Measurements from ENCODE around the gene STON2.

Gene STON2

DNA sequence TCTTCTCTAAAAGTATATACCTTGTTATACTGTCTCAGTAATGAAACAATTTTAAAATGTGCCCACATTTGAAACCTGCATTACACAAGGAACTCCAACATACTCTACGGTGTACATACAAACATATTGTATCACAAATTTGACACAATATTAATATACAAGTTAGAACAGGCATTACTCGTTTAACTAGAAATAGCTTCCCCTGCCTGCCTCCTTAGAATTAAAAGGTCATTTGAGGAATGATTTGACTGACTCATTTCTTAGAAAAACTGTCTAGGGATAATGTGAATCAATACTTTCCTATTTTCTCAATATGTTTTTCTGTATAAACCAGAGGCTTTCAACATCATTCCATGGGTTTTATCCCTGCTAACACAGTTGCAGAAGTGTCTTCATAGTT, 73.7 kb downstream of the STON2 start:
- FAIRE-seq (no peak), DNase-seq (ENCODE audit: insufficient read length) (no peak)
- TF ChIP-seq POLR2AphosphoS5 (IDR thresholded peaks at IDR 0.05; ENCODE audit: low read depth, low read length), result no peak
- no peak for TF ChIP-seq POLR2A (IDR thresholded peaks at IDR 0.05; ENCODE audit: low read depth, low read length)
- TF ChIP-seq TAF1 (IDR thresholded peaks at IDR 0.05; ENCODE audit: borderline replicate concordance, low read depth, low read length), result no peak

GRCh38 chr14:81324011-81324410, 76.1 kb downstream of the STON2 start:
- FAIRE-seq (no peak), DNase-seq (ENCODE audit: insufficient read length) (no peak)
- TF ChIP-seq TAF1 (IDR thresholded peaks at IDR 0.05; ENCODE audit: borderline replicate concordance, low read depth, low read length) (no peak), POLR2AphosphoS5 (IDR thresholded peaks at IDR 0.05; ENCODE audit: low read depth, low read length) (no peak), POLR2A (IDR thresholded peaks at IDR 0.05; ENCODE audit: low read depth, low read length) (no peak)

DNA sequence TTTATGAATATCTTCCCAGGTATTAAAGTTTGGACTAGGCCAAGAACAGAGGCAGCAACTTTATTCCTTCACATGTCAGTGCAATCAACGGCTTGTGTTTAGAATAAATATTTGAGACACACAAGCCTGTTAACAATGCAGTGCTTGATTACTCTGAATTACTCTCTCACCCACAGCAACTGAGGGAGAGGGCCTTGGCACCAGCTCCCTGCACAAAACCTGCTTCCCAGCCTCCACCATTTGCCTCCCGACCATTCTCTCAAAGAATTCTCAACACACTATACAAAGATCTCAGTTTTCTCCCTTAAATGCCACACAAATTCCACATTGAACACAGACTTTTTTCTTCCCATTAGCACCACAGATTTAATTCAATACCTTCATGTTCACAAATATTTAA, 77.0 kb downstream of the STON2 start:
- FAIRE-seq (no peak), DNase-seq (ENCODE audit: insufficient read length) (no peak)
- TF ChIP-seq POLR2A (IDR thresholded peaks at IDR 0.05; ENCODE audit: low read depth, low read length), result no peak
- TF ChIP-seq TAF1 (IDR thresholded peaks at IDR 0.05; ENCODE audit: borderline replicate concordance, low read depth, low read length), result no peak
- no peak for TF ChIP-seq POLR2AphosphoS5 (IDR thresholded peaks at IDR 0.05; ENCODE audit: low read depth, low read length)

- TF ChIP-seq POLR2A (IDR thresholded peaks at IDR 0.05; ENCODE audit: low read depth, low read length), result no peak
- no peak for TF ChIP-seq POLR2AphosphoS5 (IDR thresholded peaks at IDR 0.05; ENCODE audit: low read depth, low read length)
- TF ChIP-seq TAF1 (IDR thresholded peaks at IDR 0.05; ENCODE audit: borderline replicate concordance, low read depth, low read length), result no peak
- FAIRE-seq, result no peak
- DNase-seq (ENCODE audit: insufficient read length), result no peak
These were observed 80.2 kb downstream of the STON2 start for GRCh38 chr14:81319946-81320345.

- DNase-seq (ENCODE audit: insufficient read length) (no peak), FAIRE-seq (no peak)
- TF ChIP-seq POLR2A (IDR thresholded peaks at IDR 0.05; ENCODE audit: low read depth, low read length) (no peak), POLR2AphosphoS5 (IDR thresholded peaks at IDR 0.05; ENCODE audit: low read depth, low read length) (no peak), TAF1 (IDR thresholded peaks at IDR 0.05; ENCODE audit: borderline replicate concordance, low read depth, low read length) (no peak)
These were observed 80.8 kb downstream of the STON2 start for GRCh38 chr14:81319314-81319713.

DNA sequence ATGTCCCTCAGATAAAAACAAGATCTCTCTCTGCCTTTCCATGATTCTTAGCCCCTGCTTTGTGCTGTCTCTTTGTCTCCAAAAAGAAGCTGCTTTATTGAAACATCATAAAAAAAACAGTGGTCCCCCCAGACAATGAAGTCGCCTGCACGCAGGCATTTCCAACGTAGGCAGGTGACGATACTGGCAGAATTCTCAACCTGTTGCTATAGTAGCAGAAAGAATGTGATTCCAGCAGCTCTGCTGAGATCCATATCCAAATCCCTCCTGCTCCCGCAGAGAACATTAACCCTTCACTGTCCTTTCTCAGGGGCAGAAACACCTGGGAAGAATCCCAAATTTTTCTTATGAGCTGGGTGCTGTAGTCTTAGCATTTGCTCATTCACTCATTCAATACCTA, 84.8 kb downstream of the STON2 start:
- no peak for FAIRE-seq
- TF ChIP-seq POLR2A (IDR thresholded peaks at IDR 0.05; ENCODE audit: low read depth, low read length), result no peak
- TF ChIP-seq POLR2AphosphoS5 (IDR thresholded peaks at IDR 0.05; ENCODE audit: low read depth, low read length), result no peak
- no peak for TF ChIP-seq TAF1 (IDR thresholded peaks at IDR 0.05; ENCODE audit: borderline replicate concordance, low read depth, low read length)
- DNase-seq (ENCODE audit: insufficient read length), result no peak

- no peak for TF ChIP-seq POLR2A (IDR thresholded peaks at IDR 0.05; ENCODE audit: low read depth, low read length)
- FAIRE-seq (no peak), DNase-seq (ENCODE audit: insufficient read length) (no peak)
These were observed 85.5 kb downstream of the STON2 start for GRCh38 chr14:81314443-81315175.

DNA sequence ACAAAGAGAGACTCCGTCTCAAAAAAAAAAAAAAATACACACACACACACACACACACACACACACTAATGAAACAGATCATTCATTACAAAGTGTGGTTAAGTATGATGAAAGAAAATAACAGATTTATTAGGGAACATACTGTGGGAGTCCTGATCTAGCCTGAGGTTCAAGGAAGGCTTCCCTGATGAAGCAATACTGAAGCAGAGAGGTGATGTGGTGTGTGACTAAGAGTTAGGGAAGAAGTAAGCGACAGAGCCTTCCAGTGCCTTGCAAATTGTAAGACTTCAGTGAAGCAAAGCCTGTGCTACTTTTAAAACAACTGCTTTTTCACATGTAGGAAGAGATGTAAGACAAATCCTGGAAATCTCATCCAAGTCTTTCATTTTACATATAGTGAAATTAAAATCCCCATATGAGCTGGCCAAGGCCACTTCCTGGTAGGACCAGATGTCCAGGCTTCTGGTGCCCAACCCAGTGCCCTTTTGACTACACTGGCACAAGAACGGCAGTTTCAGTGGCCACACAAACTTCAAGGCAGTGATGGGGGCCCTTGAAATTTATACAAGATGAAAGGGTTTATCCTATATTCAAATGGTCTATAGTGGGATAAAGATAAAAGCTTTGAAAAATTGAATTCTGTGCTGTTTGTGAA, 86.2 kb downstream of the STON2 start:
- FAIRE-seq (no peak), DNase-seq (ENCODE audit: insufficient read length) (no peak)
- TF ChIP-seq TAF1 (IDR thresholded peaks at IDR 0.05; ENCODE audit: borderline replicate concordance, low read depth, low read length) (no peak), POLR2AphosphoS5 (IDR thresholded peaks at IDR 0.05; ENCODE audit: low read depth, low read length) (no peak), POLR2A (IDR thresholded peaks at IDR 0.05; ENCODE audit: low read depth, low read length) (no peak)

- FAIRE-seq, result no peak
- DNase-seq (ENCODE audit: insufficient read length), result no peak
- TF ChIP-seq POLR2A (IDR thresholded peaks at IDR 0.05; ENCODE audit: low read depth, low read length) (no peak), TAF1 (IDR thresholded peaks at IDR 0.05; ENCODE audit: borderline replicate concordance, low read depth, low read length) (no peak), POLR2AphosphoS5 (IDR thresholded peaks at IDR 0.05; ENCODE audit: low read depth, low read length) (no peak)
These were observed 86.9 kb downstream of the STON2 start for GRCh38 chr14:81313200-81313599.

DNA sequence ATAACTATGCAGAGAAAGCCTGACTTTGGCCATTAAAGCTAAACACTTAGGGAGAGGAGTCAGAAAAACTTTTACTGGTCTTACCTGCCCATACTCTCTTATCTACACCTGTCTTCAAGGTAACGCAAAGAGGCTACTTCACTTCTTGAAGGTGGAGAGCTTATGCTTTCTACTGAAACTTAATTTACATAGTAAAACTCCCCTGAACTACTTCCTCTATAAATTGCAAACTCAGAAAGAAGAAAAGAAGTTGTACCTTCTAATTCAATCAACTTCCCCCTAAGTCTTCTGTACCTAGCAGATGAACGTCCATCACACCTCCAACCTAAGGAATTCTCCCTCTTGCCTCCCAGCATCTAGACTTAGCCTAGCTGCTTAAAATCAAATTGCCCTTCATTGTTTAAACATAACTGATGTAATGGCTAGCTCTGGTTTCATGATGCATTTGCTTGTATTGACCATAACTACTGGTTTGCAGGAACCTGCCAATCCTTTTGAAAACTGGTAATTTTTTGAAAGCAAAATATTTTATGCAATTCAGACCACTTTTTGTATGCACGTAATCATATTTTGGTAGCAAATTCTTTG, 87.7 kb downstream of the STON2 start:
- no peak for TF ChIP-seq POLR2AphosphoS5 (IDR thresholded peaks at IDR 0.05; ENCODE audit: low read depth, low read length)
- TF ChIP-seq POLR2A (IDR thresholded peaks at IDR 0.05; ENCODE audit: low read depth, low read length), result no peak
- TF ChIP-seq TAF1 (IDR thresholded peaks at IDR 0.05; ENCODE audit: borderline replicate concordance, low read depth, low read length), result no peak
- no peak for DNase-seq (ENCODE audit: insufficient read length)
- no peak for FAIRE-seq

DNA sequence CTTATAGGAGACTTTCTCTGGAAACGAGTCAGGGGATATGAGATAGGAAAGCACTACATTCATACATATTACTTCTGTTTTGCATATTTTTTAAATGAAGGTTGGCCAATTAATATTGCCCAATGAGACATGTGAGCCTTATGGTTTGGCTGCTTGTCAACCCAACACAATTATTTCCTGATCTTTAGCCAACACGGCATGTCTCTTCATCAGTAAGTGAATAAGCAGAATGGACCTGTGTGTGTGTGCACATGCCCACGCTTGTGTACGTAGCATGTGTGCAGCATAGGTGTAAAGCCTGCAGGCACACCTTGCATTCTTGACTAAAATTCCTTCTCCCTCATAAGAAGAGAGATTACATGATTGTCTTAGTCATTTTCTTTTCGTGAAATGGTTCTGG, 88.3 kb downstream of the STON2 start:
- TF ChIP-seq POLR2AphosphoS5 (IDR thresholded peaks at IDR 0.05; ENCODE audit: low read depth, low read length) (no peak), TAF1 (IDR thresholded peaks at IDR 0.05; ENCODE audit: borderline replicate concordance, low read depth, low read length) (no peak), POLR2A (IDR thresholded peaks at IDR 0.05; ENCODE audit: low read depth, low read length) (no peak)
- no peak for FAIRE-seq
- DNase-seq (ENCODE audit: insufficient read length), result no peak

DNA sequence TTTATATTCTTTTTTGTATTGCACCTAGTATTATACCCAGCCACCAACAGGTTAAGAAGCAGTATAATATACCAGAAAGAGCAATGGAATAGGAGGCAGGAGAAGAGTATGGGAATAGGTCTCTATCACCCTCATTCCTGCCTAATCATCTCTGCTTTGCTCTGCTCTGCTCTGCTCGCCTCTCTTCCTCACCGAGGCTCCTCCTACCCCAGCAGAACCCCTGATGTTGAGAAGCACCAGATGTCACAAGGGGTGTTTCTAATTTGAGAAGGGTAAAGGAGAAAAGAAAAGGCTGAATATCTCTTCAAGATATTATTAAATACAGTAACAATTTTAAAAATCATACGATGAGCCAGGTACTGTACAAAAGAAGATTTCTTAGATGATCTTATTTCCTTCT, 89.0 kb downstream of the STON2 start:
- TF ChIP-seq POLR2A (IDR thresholded peaks at IDR 0.05; ENCODE audit: low read depth, low read length) (no peak), POLR2AphosphoS5 (IDR thresholded peaks at IDR 0.05; ENCODE audit: low read depth, low read length) (no peak), TAF1 (IDR thresholded peaks at IDR 0.05; ENCODE audit: borderline replicate concordance, low read depth, low read length) (no peak)
- DNase-seq (ENCODE audit: insufficient read length) (no peak), FAIRE-seq (no peak)

Measured in GM12892 (cell line).